ENCODE measurements around the gene SUPT4H1. TPM values are rescaled to one million over a fixed set of nuclear protein-coding genes. Genes with fewer than 3 reads are reported as not detected.

The SUPT4H1 gene
- total RNA-seq, 4 donors from 2014 or later: 38.2 to 56.3 (median 44.2) TPM

DNA sequence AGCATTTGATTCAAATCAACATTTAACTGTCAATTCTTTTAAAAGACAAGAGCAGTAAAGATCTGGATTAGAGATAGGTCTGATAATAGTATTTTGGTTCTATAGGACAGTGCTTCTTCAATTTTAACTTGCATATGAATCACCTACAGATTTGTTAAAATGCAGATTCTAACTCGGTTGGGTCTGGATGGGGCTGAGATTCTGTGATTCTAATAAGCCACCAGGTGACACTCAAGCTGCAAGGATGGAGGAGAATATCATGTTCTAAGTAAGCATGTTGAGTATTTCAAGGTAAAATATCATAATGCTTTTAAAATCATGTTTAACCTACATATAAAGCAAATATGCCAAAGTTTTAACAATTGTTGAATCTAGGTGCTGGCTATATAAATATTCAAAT, 39.2 kb downstream of the SUPT4H1 start:
- H3K36me3 ChIP-seq: no peaks in the 10 kb centered on the region
- H3K4me1 ChIP-seq: no peaks in the 10 kb centered on the region
- intact Hi-C loops (cut with DNase I): no loop called here

DNA sequence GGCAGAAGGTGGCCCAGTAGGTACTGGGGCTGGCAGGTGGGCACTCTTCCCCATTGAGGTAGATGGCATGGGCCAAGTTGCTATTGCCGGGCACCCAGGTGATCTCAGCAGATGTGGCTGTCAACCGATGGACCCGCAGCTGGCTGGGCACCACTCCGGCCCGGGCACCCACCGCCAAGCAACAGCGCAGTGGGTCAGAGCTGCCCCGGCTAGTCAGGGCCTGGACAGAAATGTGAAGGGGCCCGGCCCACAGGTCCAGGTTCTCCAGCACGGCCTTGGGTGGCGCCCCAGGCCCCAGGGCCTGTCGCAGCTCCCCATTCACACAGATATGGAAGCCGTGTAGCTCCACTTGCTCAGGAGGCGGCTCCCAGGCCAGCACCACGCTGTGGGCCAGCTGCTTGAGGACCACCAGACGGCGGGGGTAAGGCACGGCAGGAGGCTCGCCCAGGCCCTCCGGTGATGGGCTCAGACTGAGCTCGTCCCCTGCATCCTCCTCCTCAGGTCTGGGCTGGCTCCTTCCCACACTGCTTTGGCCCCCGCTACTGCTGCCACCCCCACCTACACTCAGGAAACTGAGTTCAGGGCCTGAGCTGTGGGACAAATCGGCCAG, 39.9 kb downstream of the SUPT4H1 start:
- intact Hi-C loops (cut with DNase I): no loop called here
- no peak for TF ChIP-seq POLR2A (IDR thresholded peaks at IDR 0.05)
- TF ChIP-seq, protein P1, sequence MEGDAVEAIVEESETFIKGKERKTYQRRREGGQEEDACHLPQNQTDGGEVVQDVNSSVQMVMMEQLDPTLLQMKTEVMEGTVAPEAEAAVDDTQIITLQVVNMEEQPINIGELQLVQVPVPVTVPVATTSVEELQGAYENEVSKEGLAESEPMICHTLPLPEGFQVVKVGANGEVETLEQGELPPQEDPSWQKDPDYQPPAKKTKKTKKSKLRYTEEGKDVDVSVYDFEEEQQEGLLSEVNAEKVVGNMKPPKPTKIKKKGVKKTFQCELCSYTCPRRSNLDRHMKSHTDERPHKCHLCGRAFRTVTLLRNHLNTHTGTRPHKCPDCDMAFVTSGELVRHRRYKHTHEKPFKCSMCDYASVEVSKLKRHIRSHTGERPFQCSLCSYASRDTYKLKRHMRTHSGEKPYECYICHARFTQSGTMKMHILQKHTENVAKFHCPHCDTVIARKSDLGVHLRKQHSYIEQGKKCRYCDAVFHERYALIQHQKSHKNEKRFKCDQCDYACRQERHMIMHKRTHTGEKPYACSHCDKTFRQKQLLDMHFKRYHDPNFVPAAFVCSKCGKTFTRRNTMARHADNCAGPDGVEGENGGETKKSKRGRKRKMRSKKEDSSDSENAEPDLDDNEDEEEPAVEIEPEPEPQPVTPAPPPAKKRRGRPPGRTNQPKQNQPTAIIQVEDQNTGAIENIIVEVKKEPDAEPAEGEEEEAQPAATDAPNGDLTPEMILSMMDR (IDR thresholded peaks at IDR 0.05): no peak

More for the DNA sequence above, 39.2 kb downstream of the SUPT4H1 start:
- no peak for DNase-seq
- TF ChIP-seq, protein P1 (IDR thresholded peaks at IDR 0.05): no peak
- no peak for TF ChIP-seq POLR2A (IDR thresholded peaks at IDR 0.05)
- Histone ChIP-seq H3K9me3 (no peaks in the 10 kb centered on the region), H3K27ac (no peak overlapping the region), H3K4me3 (replicated peaks in 1 of 3) (no peak overlapping the region), H3K27me3 (no peaks in the 10 kb centered on the region)
- WGBS, 2 donors: 55 to 66% methylated on average over 1 of the region's 1 CpG

DNA sequence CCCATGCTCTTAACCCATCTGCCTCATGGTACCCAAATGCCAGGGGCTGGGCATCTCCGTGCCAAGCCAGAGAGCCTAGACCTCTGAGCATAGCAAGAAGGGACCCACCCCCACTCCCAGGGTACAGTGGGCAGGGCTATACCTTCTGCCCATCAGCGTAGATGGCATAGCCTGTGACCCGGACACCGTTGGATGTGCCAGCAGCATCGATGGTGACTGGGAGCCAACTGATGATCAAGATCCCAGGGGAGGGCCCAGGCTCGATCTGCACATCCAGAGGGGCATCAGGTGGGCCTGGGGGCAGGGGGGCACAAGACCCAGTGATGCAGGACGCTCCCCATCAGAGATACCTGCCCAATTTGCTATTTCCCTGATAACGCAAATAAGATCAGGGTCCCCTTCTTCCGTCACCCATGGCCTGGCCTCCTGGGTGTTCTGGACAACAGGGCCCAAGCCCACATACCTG, 40.5 kb downstream of the SUPT4H1 start:
- Histone ChIP-seq H3K4me1 (no peaks in the 10 kb centered on the region), H3K9me3 (no peaks in the 10 kb centered on the region), H3K27ac (no peak overlapping the region), H3K4me3 (replicated peaks in 1 of 3) (no peak overlapping the region), H3K36me3 (no peaks in the 10 kb centered on the region), H3K27me3 (no peaks in the 10 kb centered on the region)
- intact Hi-C loops (cut with DNase I): no loop called here
- DNase-seq: no peak
- 93 to 98% methylated on average over 9 of the region's 9 CpGs for WGBS, 2 donors
- TF ChIP-seq, protein P1 (IDR thresholded peaks at IDR 0.05): no peak
- TF ChIP-seq POLR2A (IDR thresholded peaks at IDR 0.05): no peak

More for the DNA sequence above, 39.9 kb downstream of the SUPT4H1 start:
- 86 to 90% methylated on average over 3 of the region's 23 CpGs for WGBS, 2 donors
- Histone ChIP-seq H3K9me3 (no peaks in the 10 kb centered on the region), H3K27me3 (no peaks in the 10 kb centered on the region), H3K36me3 (no peaks in the 10 kb centered on the region), H3K27ac (no peak overlapping the region), H3K4me1 (no peaks in the 10 kb centered on the region), H3K4me3 (replicated peaks in 1 of 3) (no peak overlapping the region)
- no peak for DNase-seq

DNA sequence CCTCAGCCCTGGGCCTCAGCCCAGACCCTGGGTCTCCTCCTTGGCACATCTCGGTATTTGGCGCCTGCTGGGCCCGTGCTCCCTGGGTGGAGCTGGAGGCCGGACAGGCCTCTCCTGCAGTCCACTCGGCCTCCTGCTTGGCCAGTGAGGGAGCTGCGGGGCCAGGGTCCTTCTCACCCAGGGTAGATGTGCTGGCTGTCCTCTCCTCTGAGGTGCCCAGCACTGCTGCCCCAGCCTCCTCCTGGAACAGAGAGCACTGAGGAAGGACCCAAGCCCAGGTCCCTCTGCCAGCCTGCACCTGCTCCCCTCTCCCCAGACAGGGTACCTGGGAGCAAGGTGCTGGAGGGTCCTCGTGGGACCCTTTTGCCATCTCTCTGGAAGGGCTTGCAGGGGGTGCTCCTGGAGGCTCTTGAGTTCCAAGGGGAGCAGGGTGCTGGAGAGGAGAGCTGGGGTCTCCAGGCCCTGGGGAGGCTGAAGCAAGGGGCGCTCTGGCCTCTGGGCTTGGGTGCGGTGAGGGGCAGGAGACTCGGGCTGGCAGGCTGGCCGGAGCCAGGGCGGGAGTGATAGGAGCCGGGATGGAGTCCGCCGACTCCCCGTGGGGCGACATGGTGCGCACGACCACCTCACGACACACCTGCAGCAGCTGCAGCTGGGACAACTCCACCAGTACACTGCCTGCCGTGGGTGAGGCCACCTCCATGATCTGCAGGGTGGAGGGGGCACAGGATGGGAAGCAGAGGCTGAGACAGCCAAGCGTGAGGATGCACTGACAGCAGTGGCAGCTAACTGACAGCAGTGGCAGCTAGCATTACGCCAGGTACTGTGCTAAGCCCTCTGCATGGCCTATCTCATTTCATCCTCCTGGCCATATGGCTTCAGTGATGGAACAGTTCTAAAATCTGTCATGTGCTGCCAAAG, 41.2 kb downstream of the SUPT4H1 start:
- no peaks in the 10 kb centered on the region for H3K4me1 ChIP-seq
- DNase-seq: no peak
- no peaks in the 10 kb centered on the region for H3K36me3 ChIP-seq
- TF ChIP-seq POLR2A (IDR thresholded peaks at IDR 0.05): no peak
- TF ChIP-seq, protein P1 (IDR thresholded peaks at IDR 0.05): no peak
- no peaks in the 10 kb centered on the region for H3K9me3 ChIP-seq
- no peak overlapping the region for H3K27ac ChIP-seq
- WGBS, 2 donors: 94 to 98% methylated on average over 12 to 16 of the region's 23 CpGs
- no peaks in the 10 kb centered on the region for H3K27me3 ChIP-seq
- H3K4me3 ChIP-seq (replicated peaks in 1 of 3): no peak overlapping the region
- intact Hi-C loops (cut with DNase I): no loop called here

DNA sequence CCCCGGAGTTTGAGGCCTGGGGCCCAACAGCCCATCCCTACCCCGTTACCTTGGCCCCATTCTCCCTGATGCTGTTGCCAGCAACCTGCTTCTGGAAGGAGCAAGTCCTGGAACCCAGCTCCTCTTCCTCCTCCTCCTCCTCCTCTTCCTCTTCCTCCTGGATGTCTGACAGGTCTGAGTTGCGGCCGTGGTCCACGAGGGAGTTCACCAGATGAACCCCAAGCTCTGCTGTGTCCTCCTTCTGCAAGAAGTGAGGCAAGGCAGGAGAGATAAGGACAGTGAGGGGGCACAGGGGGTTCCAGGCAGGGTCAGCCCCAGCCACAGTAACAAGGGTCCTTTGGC, 42.1 kb downstream of the SUPT4H1 start:
- H3K27ac ChIP-seq: no peak overlapping the region
- TF ChIP-seq, protein P1 (IDR thresholded peaks at IDR 0.05): no peak
- TF ChIP-seq POLR2A (IDR thresholded peaks at IDR 0.05): no peak
- no peak overlapping the region for H3K4me3 ChIP-seq (replicated peaks in 1 of 3)
- H3K27me3 ChIP-seq: no peaks in the 10 kb centered on the region
- WGBS, 2 donors: 84 to 87% methylated on average over 5 of the region's 5 CpGs
- no peak for DNase-seq
- intact Hi-C loops (cut with DNase I): loop anchor here (5.0 kb wide), 1 partner anchor 137 kb away; no protein-coding TSS in a partner anchor
- H3K9me3 ChIP-seq: no peaks in the 10 kb centered on the region
- H3K4me1 ChIP-seq: no peaks in the 10 kb centered on the region
- H3K36me3 ChIP-seq: no peaks in the 10 kb centered on the region

Data from thyroid gland (tissue), 4 donors.